GM23248 (cell line): Measurements from ENCODE around the gene SV2B.

Source experiments
- EZH2 ChIP-seq: fragments of 200-600 bp; sonication (generic); IDR thresholded peaks from 2 replicates; pipeline ENCODE4 v1.6.1; 2018; ENCODE audit warnings: antibody characterized with exemption, mild to moderate bottlenecking; ENCODE audit not compliant: insufficient read depth, poor library complexity, severe bottlenecking
- EZH2phosphoT487 ChIP-seq: fragments of 200-600 bp; sonication (generic); IDR thresholded peaks from 2 replicates; pipeline ENCODE4 v1.6.1; 2018; ENCODE audit warnings: antibody characterized with exemption, moderate library complexity, mild to moderate bottlenecking, low read depth; ENCODE audit not compliant: insufficient read depth

DNA sequence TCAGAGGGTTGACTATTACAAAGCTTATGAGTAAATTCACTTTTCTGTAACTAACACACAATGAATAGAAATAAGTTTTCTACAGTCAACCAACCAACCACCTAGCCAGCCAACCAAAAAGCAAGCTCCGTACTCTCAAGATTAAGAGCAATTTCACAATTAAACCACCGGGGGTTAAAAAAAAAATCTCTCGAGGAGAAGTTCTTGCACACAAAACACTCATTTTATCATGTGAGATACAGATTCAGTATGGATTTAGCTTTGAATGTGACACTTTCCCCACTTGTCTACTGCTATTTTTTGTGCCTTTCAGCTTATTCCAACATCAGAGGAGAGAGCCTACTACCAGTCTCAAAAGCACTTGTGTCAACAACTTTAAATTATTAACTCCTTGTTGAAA is 135.3 kb downstream of the SV2B start:
- TF ChIP-seq EZH2 = no peak
- TF ChIP-seq EZH2phosphoT487 = no peak
